Chondrocyte (in vitro differentiated cells): ENCODE data around the gene ZNF484. TPM values are rescaled to one million over a fixed set of nuclear protein-coding genes. Genes with fewer than 3 reads are reported as not detected.

Source experiments
- DNase-seq: peaks from one replicate; pipeline ENCODE4 v3.0.0; 2021; ENCODE audit warnings: mixed read lengths, low spot score
- H3K27ac Mint-ChIP-seq: one replicate; pipeline ENCODE4 v1.8.0; 2021; ENCODE audit warnings: mild to moderate bottlenecking, moderate library complexity, mixed read lengths; ENCODE audit not compliant: unreplicated experiment
- H3K27me3 Mint-ChIP-seq: 2 replicates; pipeline ENCODE4 v1.8.0; 2021; ENCODE audit warnings: low read depth, mixed read lengths
- H3K36me3 Mint-ChIP-seq: 2 replicates; pipeline ENCODE4 v1.8.0; 2021; ENCODE audit warnings: low read depth, mixed read lengths
- H3K4me1 Mint-ChIP-seq: 2 replicates; pipeline ENCODE4 v1.8.0; 2021; ENCODE audit warnings: low read depth, mild to moderate bottlenecking, mixed read lengths
- H3K4me3 Mint-ChIP-seq: one replicate; pipeline ENCODE4 v1.8.0; 2021; ENCODE audit warnings: mild to moderate bottlenecking, moderate library complexity, mixed read lengths; ENCODE audit not compliant: unreplicated experiment
- H3K9me3 Mint-ChIP-seq: 2 replicates; pipeline ENCODE4 v1.8.0; 2021; ENCODE audit warnings: low read depth, mixed read lengths
- total RNA-seq: library from RNA; stranded (reverse); gene quantifications from 3 replicates; pipeline ENCODE4 v1.2.1, GENCODE V29; 2021
- TF ChIP-seq, protein P1 (sequence below): fragments of 200-600 bp; sonication (generic); IDR thresholded peaks from 2 replicates; pipeline ENCODE4 v1.5.0; 2021; ENCODE audit warnings: antibody characterized with exemption, mild to moderate bottlenecking, moderate library complexity

ZNF484 gene
- total RNA-seq, 1 donor from 2014 or later = 8.8 TPM

DNA sequence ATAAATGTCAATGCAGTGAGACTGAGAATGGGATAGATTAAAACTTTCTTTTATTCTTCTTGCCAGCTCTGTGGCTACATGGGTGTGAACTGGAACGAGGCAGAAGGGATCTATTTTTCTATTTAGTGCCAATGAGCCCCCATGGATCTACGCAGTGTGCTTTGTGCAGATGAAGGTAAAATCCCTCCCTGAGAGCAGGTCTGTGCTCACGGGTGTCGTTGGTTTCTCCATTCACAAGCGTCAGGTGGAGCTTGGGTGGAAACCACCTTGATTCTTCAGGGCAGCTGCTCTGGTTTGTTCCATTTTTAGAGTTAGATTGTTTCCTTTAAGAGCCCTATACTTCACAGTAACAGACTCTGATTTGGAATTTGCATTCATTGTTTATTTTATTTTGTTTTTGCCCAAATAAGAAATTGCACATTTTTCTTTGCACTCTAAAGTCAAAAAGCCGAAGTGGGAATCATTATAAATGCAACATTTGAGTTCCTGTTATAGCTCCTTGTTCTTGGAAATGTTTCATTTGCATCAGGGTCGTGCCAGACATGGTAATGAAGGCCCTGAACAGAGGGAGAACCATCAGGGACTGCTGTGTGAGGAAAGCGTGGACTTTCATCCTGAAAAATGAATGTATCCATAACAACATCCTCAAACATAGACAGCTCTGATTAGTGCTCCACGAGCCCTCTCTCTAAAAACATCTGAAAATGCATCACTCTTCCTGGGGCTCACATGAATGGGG, 82.1 kb downstream of the ZNF484 start:
- DNase-seq = no peak
- H3K4me3 Mint-ChIP-seq = no peak overlapping the region
- no peaks in the 10 kb centered on the region for H3K9me3 Mint-ChIP-seq
- H3K27me3 Mint-ChIP-seq = peaks cover 61% of the 10 kb centered on the region
- TF ChIP-seq, protein P1, sequence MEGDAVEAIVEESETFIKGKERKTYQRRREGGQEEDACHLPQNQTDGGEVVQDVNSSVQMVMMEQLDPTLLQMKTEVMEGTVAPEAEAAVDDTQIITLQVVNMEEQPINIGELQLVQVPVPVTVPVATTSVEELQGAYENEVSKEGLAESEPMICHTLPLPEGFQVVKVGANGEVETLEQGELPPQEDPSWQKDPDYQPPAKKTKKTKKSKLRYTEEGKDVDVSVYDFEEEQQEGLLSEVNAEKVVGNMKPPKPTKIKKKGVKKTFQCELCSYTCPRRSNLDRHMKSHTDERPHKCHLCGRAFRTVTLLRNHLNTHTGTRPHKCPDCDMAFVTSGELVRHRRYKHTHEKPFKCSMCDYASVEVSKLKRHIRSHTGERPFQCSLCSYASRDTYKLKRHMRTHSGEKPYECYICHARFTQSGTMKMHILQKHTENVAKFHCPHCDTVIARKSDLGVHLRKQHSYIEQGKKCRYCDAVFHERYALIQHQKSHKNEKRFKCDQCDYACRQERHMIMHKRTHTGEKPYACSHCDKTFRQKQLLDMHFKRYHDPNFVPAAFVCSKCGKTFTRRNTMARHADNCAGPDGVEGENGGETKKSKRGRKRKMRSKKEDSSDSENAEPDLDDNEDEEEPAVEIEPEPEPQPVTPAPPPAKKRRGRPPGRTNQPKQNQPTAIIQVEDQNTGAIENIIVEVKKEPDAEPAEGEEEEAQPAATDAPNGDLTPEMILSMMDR = no peak
- H3K36me3 Mint-ChIP-seq = no peaks in the 10 kb centered on the region
- H3K27ac Mint-ChIP-seq = no peak overlapping the region
- peaks cover 3% of the 10 kb centered on the region for H3K4me1 Mint-ChIP-seq

Other genes with a start within 250 kb of the ZNF484 start
- gene IPPK, start 207.9 kb downstream of the ZNF484 start, total RNA-seq = 8.7 to 9.3 TPM (median 8.9 TPM) in 3 replicates
- gene BICD2, start 113.2 kb downstream of the ZNF484 start, total RNA-seq = 41.4 to 46.4 TPM (median 41.9 TPM) in 3 replicates
- not detected in 3 replicates for gene FGD3, start 69.5 kb upstream of the ZNF484 start, total RNA-seq
- not detected in 3 replicates for gene SUSD3, start 180.7 kb upstream of the ZNF484 start, total RNA-seq
- 28.3 to 41.7 TPM (median 40.5 TPM) in 3 replicates for gene CARD19, start 218.2 kb upstream of the ZNF484 start, total RNA-seq